Heart left ventricle (tissue), 16 donors: ENCODE data around the gene SPAG17. TPM values are rescaled to one million over a fixed set of nuclear protein-coding genes. Genes with fewer than 3 reads are reported as not detected.

Experiments
- ATAC-seq, 4 donors: fragments of 200-7000 bp; cut with Tn5 transposase; one replicate each; pipeline ENCODE4 v1.9.1; 2020 to 2022; ENCODE audit warnings: moderate library complexity in 4 of 4, mild to moderate bottlenecking in 3 of 4, moderate number of reproducible peaks in 1 of 4
- DNase-seq, 5 donors: peaks; one replicate each; pipeline ENCODE4 v3.0.0-alpha.2; 2020
- H3K27ac ChIP-seq, 12 donors: fragments of 200-600 bp; sonication (generic) in 4 of 12; one replicate each; pipeline versions ENCODE4 v1.5.0 to v1.8.0; 2016 to 2022; ENCODE audit warnings: mild to moderate bottlenecking in 2 of 12
- H3K27me3 ChIP-seq, 9 donors: fragments of 200-600 bp; sonication (generic) in 2 of 9; one replicate each; pipeline versions ENCODE4 v1.5.1 to v1.8.0; 2016 to 2022; ENCODE audit warnings: mild to moderate bottlenecking in 3 of 9
- H3K36me3 ChIP-seq, 9 donors: fragments of 200-600 bp; sonication (generic) in 2 of 9; one replicate each; pipeline versions ENCODE4 v1.5.0 to v1.8.0; 2018 to 2022; ENCODE audit warnings: mild to moderate bottlenecking in 2 of 9
- H3K4me1 ChIP-seq, 12 donors: fragments of 200-600 bp; sonication (generic) in 4 of 12; one replicate each; pipeline versions ENCODE4 v1.5.0 to v1.8.0; 2016 to 2022; ENCODE audit warnings: mild to moderate bottlenecking in 3 of 12
- H3K4me3 ChIP-seq, 12 donors: fragments of 200-600 bp; sonication (generic) in 4 of 12; one replicate each; pipeline versions ENCODE4 v1.5.0 to v1.8.0; 2017 to 2022; ENCODE audit warnings: mild to moderate bottlenecking in 9 of 12, moderate library complexity in 4 of 12
- H3K9me3 ChIP-seq, 12 donors: fragments of 200-600 bp; sonication (generic) in 4 of 12; one replicate each; pipeline versions ENCODE4 v1.5.0 to v1.8.0; 2016 to 2022; ENCODE audit warnings: mild to moderate bottlenecking in 1 of 12
- POLR2A ChIP-seq, 2 donors: fragments of 450-650 bp; IDR thresholded peaks; one replicate each; pipeline ENCODE4 v1.6.1; 2017; ENCODE audit warnings: antibody characterized with exemption in 2 of 2, mild to moderate bottlenecking in 2 of 2, moderate library complexity in 2 of 2
- WGBS, 4 donors: extraction: QIAGEN DNeasy Blood & Tissue Kit in 2 of 4; methylation state at CpG; one replicate each; pipeline versions ENCODE4 v1.1.5 to v1.1.7; 2013 to 2018; 5-methylcytosine and 5-hydroxymethylcytosine counted together
- intact Hi-C, 10 donors: fragments of 100-400 bp; cut with DNase I; formaldehyde crosslinking; loops; one replicate each; pipeline versions ENCODE4 v1.11.1 to v1.14.2; 2022
- polyA plus RNA-seq, 2 donors: library from polyadenylated mRNA; stranded (reverse); fragments of 200-250 nt; gene quantifications; one replicate each; pipeline ENCODE4 v1.2.3, GENCODE V29; 2013
- total RNA-seq, 9 donors: library from RNA; depleted of rRNA in 2 of 9; stranded (reverse); fragments of >200 nt in 2 of 9; fragmentation: NEBNext Ultra II Directional in 3 of 9; extraction: Animal tissue kit (Norgen Biotek cat#: 25700) in 3 of 9; gene quantifications; one replicate each; pipeline versions ENCODE4 v1.1.0 to v1.2.4, GENCODE V29; 2016 to 2023
- TF ChIP-seq, protein P1 (sequence below), 12 donors: fragments of 200-600 bp; sonication (generic) in 4 of 12; IDR thresholded peaks; one replicate each; pipeline versions ENCODE4 v1.5.0 to v1.8.0; 2018 to 2022; ENCODE audit warnings: antibody characterized with exemption in 12 of 12, mild to moderate bottlenecking in 5 of 12
- donor health status: ischemic (EF 13 %, LVEDD 7.1; RV severe dilation, severe dysfunction).
- donor health status: healthy with polysubstance abuse.
- donor health status: DM: no; HTN: yes; CAD: no.
- donor health status: DM: no; HTN: no; CAD: no.
- donor health status: ischemic (EF 25% LVEDD 6.9; RV normal size, moderate dysfunction).
- donor health status: ischemic (EF 25% LVEDD 5.7; RV mildly dilated, moderate dysfunction).
- donor health status: healthy.
- donor health status: DM: yes; HTN: yes; CAD: no.
- donor health status: ischemic (EF 35%, LVEDD 5.7; RV mildly dilated, moderate dysfunction).
- donor health status: nonischemic (EF 11% LVEDD 7.7; RV severe dilation, severe dysfunction).
- donor health status: DM: yes; HTN: yes; CAD: no.
- donor health status: PGD.
- donor health status: ischemic (EF 29% LVEDD 5.4; RV normal size, mild dysfunction).
- donor health status: nonischemic (EF 23%, LVEDD 6.1; RV moderate dilation, normal function).

The SPAG17 gene
- total and polyA plus RNA-seq, 11 donors = 0.38 to 0.48 TPM; not detected in 9

- no peaks in the 10 kb centered on the region for H3K4me1 ChIP-seq
- no peaks in the 10 kb centered on the region for H3K27me3 ChIP-seq
- ATAC-seq (no peak), DNase-seq (no peak)
- H3K27ac ChIP-seq = no peak overlapping the region
- intact Hi-C loops = no loop called here
- H3K36me3 ChIP-seq = no peaks in the 10 kb centered on the region
- 69 to 92% (median 89%) methylated on average over 1 of the region's 1 CpG for WGBS, 4 donors
- no peak overlapping the region for H3K4me3 ChIP-seq
- TF ChIP-seq, protein P1, sequence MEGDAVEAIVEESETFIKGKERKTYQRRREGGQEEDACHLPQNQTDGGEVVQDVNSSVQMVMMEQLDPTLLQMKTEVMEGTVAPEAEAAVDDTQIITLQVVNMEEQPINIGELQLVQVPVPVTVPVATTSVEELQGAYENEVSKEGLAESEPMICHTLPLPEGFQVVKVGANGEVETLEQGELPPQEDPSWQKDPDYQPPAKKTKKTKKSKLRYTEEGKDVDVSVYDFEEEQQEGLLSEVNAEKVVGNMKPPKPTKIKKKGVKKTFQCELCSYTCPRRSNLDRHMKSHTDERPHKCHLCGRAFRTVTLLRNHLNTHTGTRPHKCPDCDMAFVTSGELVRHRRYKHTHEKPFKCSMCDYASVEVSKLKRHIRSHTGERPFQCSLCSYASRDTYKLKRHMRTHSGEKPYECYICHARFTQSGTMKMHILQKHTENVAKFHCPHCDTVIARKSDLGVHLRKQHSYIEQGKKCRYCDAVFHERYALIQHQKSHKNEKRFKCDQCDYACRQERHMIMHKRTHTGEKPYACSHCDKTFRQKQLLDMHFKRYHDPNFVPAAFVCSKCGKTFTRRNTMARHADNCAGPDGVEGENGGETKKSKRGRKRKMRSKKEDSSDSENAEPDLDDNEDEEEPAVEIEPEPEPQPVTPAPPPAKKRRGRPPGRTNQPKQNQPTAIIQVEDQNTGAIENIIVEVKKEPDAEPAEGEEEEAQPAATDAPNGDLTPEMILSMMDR (IDR thresholded peaks at IDR 0.05) = no peak
- no peak for TF ChIP-seq POLR2A (IDR thresholded peaks at IDR 0.05)
- peaks cover 0 to 9% (median 0%) of the 10 kb centered on the region in 12 donors for H3K9me3 ChIP-seq
These were observed 25.2 kb upstream of the SPAG17 start for GRCh38 chr1:118210051-118210722.

GRCh38 chr1:118209648-118210047 lies 24.6 kb upstream of the SPAG17 start:
- WGBS, 4 donors = 69 to 77% (median 75%) methylated on average over 6 of the region's 6 CpGs
- ATAC-seq (no peak), DNase-seq (no peak)
- Histone ChIP-seq H3K27me3 (no peaks in the 10 kb centered on the region), H3K36me3 (no peaks in the 10 kb centered on the region), H3K9me3 (peaks cover 0 to 9% (median 0%) of the 10 kb centered on the region in 12 donors), H3K4me3 (no peak overlapping the region), H3K27ac (no peak overlapping the region), H3K4me1 (no peaks in the 10 kb centered on the region)
- intact Hi-C loops = no loop called here
- TF ChIP-seq, protein P1 (IDR thresholded peaks at IDR 0.05) = no peak
- TF ChIP-seq POLR2A (IDR thresholded peaks at IDR 0.05) = no peak

DNA sequence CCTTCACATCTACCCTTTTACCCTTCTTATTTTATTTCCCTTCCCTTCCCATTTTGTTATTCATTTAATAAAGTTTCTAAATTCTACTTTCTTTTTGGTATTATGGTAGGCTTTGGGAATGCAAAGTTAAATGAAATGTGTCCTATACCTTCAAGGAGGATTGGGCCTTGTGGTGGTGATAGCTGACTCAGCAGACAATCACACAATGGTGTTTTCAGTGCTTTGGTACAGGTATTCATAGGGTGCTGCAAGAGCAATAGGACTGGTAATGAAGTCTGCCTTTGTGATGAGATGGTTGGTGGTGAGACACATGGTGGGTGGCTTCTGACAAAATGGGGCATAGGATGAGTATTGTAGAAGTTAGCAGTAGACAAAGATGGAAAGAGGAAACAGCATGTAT lies 21.9 kb upstream of the SPAG17 start:
- H3K27ac ChIP-seq = no peak overlapping the region
- no peak for ATAC-seq
- H3K9me3 ChIP-seq = peaks cover 0 to 4% (median 0%) of the 10 kb centered on the region in 12 donors
- H3K36me3 ChIP-seq = no peaks in the 10 kb centered on the region
- TF ChIP-seq, protein P1 (IDR thresholded peaks at IDR 0.05) = no peak
- TF ChIP-seq POLR2A (IDR thresholded peaks at IDR 0.05) = no peak
- DNase-seq = no peak
- intact Hi-C loops = no loop called here
- H3K4me3 ChIP-seq = no peak overlapping the region
- H3K27me3 ChIP-seq = no peaks in the 10 kb centered on the region
- H3K4me1 ChIP-seq = no peaks in the 10 kb centered on the region

DNA sequence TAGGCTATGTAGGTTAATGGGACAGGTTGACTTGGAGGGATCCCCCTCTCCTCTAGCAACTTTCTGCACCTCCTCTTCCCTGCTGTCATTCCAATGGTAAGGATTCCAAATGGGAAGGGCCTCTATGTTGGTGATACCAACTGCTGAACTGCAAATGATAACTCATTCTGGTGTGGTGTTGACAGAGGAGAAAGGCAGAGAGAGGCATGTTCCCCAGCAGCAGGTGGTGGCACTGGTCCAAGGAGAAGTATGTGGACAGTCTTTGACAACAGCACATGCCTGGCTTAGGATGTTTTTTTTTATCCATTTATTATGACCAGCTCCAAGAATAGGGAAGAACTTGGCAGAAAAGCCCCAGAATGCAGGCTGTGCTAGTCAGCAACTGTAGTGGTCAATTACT lies 19.6 kb upstream of the SPAG17 start:
- no peak overlapping the region for H3K4me3 ChIP-seq
- no peaks in the 10 kb centered on the region for H3K27me3 ChIP-seq
- no peaks in the 10 kb centered on the region for H3K9me3 ChIP-seq
- H3K36me3 ChIP-seq = no peaks in the 10 kb centered on the region
- ATAC-seq (no peak), DNase-seq (no peak)
- no peak overlapping the region for H3K27ac ChIP-seq
- TF ChIP-seq POLR2A (IDR thresholded peaks at IDR 0.05) = no peak
- TF ChIP-seq, protein P1 (IDR thresholded peaks at IDR 0.05) = no peak
- intact Hi-C loops = no loop called here
- H3K4me1 ChIP-seq = no peaks in the 10 kb centered on the region
